BJ (cell line): ENCODE measurements around the gene PRMT3. TPM values are rescaled to one million over a fixed set of nuclear protein-coding genes. Genes with fewer than 3 reads are reported as not detected.
"Not testable (repeated sequence)": the region's sequence is repeated elsewhere in the genome, so short reads cannot be mapped to it uniquely, and the experiment has no call there.

Source experiments
- CTCF ChIA-PET: fragments of 350-600 bp; formaldehyde crosslinking; extraction: SDS; loops from one replicate; lab custom pipeline; 2021; ENCODE audit warnings: antibody characterized with exemption, inconsistent platforms; lab: Yijun Ruan, JAX
- POLR2A ChIA-PET: fragments of 300-600 bp; sonication (Branson Sonifier 250); formaldehyde crosslinking; extraction: SDS; loops from one replicate; lab custom pipeline; 2021; ENCODE audit warnings: antibody characterized with exemption; lab: Charles Lee
- DNase-seq: peaks from one replicate; pipeline ENCODE4 v3.0.0-alpha.2; 2011; ENCODE audit warnings: low read depth
- H3K27me3 ChIP-seq: 2 replicates; pipeline ENCODE4 v1.6.0; 2011; ENCODE audit warnings: low read length; ENCODE audit not compliant: control insufficient read depth, insufficient read depth
- H3K36me3 ChIP-seq: 2 replicates; pipeline ENCODE4 v1.5.1; 2011; ENCODE audit warnings: low read length; ENCODE audit not compliant: control insufficient read depth, insufficient read depth
- H3K4me3 ChIP-seq: 2 replicates; pipeline ENCODE4 v1.5.1; 2011; ENCODE audit warnings: low read depth, mild to moderate bottlenecking, control low read depth, low read length
- CTCF ChIP-seq: IDR thresholded peaks from 2 replicates; pipeline ENCODE4 v1.5.1; 2011; ENCODE audit warnings: low read depth, mild to moderate bottlenecking, control low read depth, inconsistent platforms, low read length, moderate library complexity; ENCODE audit not compliant: insufficient read depth
- polyA plus RNA-seq: library from polyadenylated mRNA; depleted of rRNA; stranded (reverse); fragments of >200 nt; gene quantifications from 2 replicates; pipeline ENCODE4 v1.2.3, GENCODE V29; 2011

PRMT3 gene
- polyA plus RNA-seq, 1 experiment, result 5.6 TPM

DNA sequence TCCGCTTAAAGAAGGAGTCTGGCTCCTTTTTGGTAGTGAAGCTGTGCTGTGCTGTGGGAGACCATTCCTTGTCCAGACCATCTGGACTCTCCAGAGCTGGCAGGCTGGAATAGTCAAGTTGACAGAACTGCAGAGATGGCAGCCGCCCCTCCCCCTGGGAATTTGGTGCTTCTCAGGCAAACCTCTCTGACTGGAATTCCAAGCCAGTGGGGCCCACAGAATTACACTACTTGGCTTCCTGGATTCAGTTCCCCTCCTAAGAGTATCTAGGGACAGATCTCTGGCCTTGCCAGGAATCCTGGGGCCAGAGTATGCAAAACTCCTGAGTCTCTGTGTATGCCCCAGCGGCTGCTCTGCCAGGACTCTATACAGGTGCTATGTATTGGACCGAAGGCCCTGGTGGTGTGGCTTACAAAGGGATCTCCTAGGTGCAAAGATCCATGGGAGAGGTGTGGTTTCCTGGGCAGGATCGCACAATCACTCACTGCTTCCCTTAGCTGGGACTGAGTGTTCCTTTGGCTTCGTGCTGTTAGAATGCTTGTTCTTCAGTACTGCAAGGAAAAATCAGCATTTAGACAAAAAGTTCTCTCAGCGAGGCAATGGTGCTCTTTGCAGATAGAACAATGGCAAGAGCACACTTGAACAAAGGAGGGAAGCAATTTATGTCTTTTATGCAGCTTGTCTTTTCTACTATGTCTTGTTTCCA is 86.8 kb downstream of the PRMT3 start:
- Histone ChIP-seq H3K36me3 (no peaks in the 10 kb centered on the region), H3K4me3 (no peak overlapping the region), H3K27me3 (no peaks in the 10 kb centered on the region)
- POLR2A ChIA-PET, result no interaction called here
- CTCF ChIA-PET, result no interaction called here
- no peak for DNase-seq
- TF ChIP-seq CTCF, result no peak

DNA sequence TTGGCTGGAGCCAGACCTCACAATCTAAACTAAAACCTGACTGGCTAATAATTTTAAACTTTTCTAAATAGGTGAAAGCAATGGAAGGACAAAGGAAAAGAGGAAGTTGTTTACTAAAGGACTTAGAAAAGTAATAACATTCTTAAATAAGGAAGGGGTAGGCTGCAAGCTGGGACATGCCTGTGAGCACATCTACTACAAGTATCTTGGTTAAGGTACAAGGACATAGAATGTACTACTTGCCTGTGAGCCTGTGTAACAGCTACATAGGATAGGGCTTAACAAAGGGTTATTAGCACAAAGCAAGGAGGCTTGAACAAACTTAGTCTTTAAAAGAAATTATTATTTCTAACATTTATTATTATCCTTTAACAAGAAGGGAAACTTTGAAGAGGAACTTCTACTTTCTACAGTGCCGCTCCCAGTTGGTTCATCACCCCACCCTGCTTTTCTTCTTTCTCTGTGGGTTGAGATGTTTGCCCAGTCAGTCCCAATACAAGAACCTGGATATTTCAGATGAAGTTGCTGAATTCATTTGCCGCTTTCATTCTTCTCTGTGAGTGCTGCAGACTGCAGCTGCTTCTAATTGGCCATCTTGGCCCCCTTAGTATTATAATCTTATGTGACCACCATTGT is 87.5 kb downstream of the PRMT3 start:
- DNase-seq, result no peak
- POLR2A ChIA-PET, result no interaction called here
- TF ChIP-seq CTCF, result no peak
- CTCF ChIA-PET, result no interaction called here
- H3K36me3 ChIP-seq, result no peaks in the 10 kb centered on the region
- no peaks in the 10 kb centered on the region for H3K27me3 ChIP-seq
- no peak overlapping the region for H3K4me3 ChIP-seq

DNA sequence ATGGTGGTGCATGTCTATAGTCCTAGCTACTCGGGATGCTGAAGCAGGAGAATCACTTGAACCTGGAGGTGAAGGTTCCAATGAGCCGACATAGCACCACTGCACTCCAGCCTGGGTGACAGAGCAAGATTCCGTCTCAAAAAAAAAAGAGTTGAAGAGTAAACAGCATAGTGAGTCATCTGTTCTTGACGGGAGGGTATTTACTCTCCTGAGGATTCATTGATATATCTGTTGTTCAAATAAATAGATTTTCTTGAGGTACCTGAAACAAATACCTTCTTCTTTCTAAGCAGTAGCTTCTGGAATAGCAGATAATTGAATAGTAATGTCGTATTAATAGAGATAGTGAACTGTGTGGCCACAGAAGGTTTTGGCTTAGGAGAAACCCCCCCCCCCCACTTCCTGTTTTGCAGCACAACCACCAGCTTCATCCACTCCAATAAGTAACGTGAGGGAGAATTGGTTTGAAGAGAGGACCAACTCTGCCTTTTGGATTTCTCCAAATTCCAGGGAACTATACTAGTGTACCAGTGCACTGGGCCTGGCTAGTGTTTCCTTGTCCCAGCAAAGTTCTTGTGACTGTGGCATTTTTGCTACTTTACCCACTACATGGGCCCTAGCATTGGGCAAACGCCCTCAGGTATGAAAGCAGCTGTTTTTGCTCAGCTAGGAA is 90.0 kb downstream of the PRMT3 start:
- TF ChIP-seq CTCF, result no peak
- no peaks in the 10 kb centered on the region for H3K27me3 ChIP-seq
- ChIA-PET POLR2A (no interaction called here), CTCF (interaction anchor here (1.0 to 1.2 kb wide), 2 partner anchors 10 to 124 kb away, joined by 3 to 5 read pairs; no protein-coding TSS in a partner anchor)
- no peaks in the 10 kb centered on the region for H3K36me3 ChIP-seq
- no peak for DNase-seq
- H3K4me3 ChIP-seq, result no peak overlapping the region

DNA sequence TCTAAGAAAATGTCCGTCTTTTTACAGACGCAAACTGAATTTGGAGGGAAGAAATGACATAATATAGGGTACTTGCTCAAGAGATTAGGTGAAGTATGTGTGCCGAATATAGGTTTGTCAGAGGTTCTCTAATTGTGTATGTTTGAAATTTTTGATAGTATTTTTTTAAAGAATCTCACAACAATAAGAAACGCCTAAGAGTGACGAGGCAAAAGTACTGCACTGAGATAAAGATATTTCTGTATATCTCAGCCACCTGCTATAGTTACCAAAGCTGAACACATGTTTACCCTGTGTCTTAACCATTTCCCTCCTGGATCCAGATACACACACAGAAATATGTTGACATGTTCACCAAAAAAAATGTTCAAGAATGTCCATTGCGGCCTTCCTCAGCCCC is 92.0 kb downstream of the PRMT3 start:
- no peak for DNase-seq
- no peak for TF ChIP-seq CTCF
- CTCF ChIA-PET, result no interaction called here
- no peak overlapping the region for H3K4me3 ChIP-seq
- POLR2A ChIA-PET, result no interaction called here
- H3K36me3 ChIP-seq, result no peaks in the 10 kb centered on the region
- no peaks in the 10 kb centered on the region for H3K27me3 ChIP-seq

GRCh38 chr11:20483931-20484330 is 96.4 kb downstream of the PRMT3 start:
- no peak overlapping the region for H3K4me3 ChIP-seq
- no peaks in the 10 kb centered on the region for H3K27me3 ChIP-seq
- CTCF ChIA-PET, result no interaction called here
- no peak for DNase-seq
- POLR2A ChIA-PET, result no interaction called here
- no peaks in the 10 kb centered on the region for H3K36me3 ChIP-seq
- no peak for TF ChIP-seq CTCF

DNA sequence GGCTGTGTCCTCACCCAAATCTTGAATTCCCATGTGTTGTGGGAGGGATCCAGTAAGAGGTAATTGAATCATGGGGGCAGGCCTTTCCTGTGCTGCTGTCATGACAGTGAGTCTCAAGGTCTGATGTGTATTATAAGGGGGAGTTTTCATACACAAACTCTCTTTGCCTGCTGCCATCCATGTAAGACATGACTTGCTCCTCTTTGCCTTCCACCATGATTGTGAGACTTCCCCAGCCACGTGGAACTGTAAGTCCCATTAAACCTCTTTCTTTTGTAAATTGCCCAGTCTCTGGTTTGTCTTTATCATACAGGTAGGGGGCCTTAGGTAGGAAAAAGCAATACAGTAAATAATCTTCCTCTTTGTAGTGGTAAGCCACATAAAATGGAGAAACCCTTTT is 96.9 kb downstream of the PRMT3 start:
- POLR2A ChIA-PET, H3K36me3 ChIP-seq, DNase-seq, CTCF ChIA-PET, H3K27me3 ChIP-seq, H3K4me3 ChIP-seq: not testable (repeated sequence)
